ENCODE results near the gene CBX4. TPM values are rescaled to one million over a fixed set of nuclear protein-coding genes. Genes with fewer than 3 reads are reported as not detected.

CBX4 gene
- total RNA-seq, 2 donors from 2014 or later: 4.2 to 4.9 TPM

DNA sequence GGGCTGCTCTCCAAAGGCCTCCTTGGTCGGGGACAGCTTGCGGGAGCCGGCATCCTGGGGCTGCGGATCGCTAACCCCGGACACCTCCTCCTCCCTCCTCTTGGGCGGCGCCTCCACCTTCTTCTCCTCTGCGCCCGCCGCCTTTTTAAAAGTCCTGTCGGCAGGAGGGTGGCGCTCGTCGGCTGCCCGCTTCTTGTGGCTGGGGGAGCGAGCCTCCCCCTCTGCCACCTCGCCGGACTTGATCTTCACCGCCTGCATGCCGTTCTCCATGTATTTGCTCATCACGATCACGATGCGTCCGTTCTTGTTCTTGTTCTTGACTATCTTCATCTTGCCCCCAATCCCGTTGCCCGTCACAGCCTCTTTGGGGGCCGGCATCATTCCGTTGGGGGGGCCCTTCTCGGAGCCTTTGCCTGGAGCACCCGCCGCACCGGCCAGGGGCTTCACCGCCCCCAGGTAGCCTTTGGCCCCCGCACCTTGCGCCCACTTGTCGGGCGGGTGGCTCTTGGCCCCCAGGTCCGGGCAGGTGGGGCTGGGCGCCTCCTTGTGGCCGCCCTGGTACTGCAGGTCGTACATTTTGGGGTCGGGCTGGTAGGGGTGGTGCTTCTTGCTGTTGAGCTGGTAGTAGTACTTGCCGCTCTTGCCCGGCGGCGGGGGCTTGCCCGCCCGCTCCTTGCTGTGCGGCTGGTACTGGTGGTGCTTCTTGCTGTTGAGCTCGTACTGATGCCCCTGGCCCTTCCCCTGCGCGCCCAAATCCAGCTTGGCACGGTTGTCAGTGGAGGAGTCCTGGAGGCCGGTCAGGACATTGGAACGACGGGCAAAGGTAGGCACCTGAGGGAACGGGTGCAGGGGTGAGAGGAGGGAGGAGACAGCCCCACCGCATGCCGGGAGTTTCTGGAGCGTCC, 4.4 kb downstream of the CBX4 start:
- Histone ChIP-seq H3K4me3 (ENCODE audit: low read length) (no peak overlapping the region), H3K9me3 (ENCODE audit: control insufficient read depth, low read length) (no peaks in the 10 kb centered on the region), H3K9ac (ENCODE audit: extremely low read depth, low read length, poor library complexity, severe bottlenecking) (no peak overlapping the region), H3K27me3 (ENCODE audit: control insufficient read depth, insufficient read depth, low read length, poor library complexity, severe bottlenecking) (peaks cover 87% of the 10 kb centered on the region), H3K36me3 (ENCODE audit: control insufficient read depth, insufficient read depth, low read length) (no peaks in the 10 kb centered on the region), H3K4me1 (ENCODE audit: control insufficient read depth, insufficient read depth, low read length) (peaks cover 15% of the 10 kb centered on the region), H3K27ac (ENCODE audit: low read depth, low read length) (no peak overlapping the region)
- H3K4me3 Mint-ChIP-seq: peak overlapping the region; percentile 24
- H3K4me1 Mint-ChIP-seq: peaks cover 17% of the 10 kb centered on the region
- DNase-seq: peak; percentile 97
- peaks cover 88% of the 10 kb centered on the region for H3K27me3 Mint-ChIP-seq (ENCODE audit: insufficient read depth)
- peaks cover under 1% of the 10 kb centered on the region for H3K9me3 Mint-ChIP-seq
- H3K36me3 Mint-ChIP-seq (ENCODE audit: low read depth): no peaks in the 10 kb centered on the region
- 17 to 29% methylated on average over 20 to 61 of the region's 61 CpGs for WGBS, 2 experiments (ENCODE audit: insufficient coverage in 1 of 2, insufficient read length in 1 of 2)
- H3K27ac Mint-ChIP-seq: no peak overlapping the region
- TF ChIP-seq, protein P1, sequence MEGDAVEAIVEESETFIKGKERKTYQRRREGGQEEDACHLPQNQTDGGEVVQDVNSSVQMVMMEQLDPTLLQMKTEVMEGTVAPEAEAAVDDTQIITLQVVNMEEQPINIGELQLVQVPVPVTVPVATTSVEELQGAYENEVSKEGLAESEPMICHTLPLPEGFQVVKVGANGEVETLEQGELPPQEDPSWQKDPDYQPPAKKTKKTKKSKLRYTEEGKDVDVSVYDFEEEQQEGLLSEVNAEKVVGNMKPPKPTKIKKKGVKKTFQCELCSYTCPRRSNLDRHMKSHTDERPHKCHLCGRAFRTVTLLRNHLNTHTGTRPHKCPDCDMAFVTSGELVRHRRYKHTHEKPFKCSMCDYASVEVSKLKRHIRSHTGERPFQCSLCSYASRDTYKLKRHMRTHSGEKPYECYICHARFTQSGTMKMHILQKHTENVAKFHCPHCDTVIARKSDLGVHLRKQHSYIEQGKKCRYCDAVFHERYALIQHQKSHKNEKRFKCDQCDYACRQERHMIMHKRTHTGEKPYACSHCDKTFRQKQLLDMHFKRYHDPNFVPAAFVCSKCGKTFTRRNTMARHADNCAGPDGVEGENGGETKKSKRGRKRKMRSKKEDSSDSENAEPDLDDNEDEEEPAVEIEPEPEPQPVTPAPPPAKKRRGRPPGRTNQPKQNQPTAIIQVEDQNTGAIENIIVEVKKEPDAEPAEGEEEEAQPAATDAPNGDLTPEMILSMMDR (conservative IDR thresholded peaks at IDR 0.05): peak; percentile 95

GRCh38 chr17:79833744-79834564, 5.3 kb downstream of the CBX4 start:
- H3K4me1 ChIP-seq (ENCODE audit: control insufficient read depth, insufficient read depth, low read length): peaks cover 15% of the 10 kb centered on the region
- TF ChIP-seq, protein P1 (conservative IDR thresholded peaks at IDR 0.05): no peak
- no peak overlapping the region for H3K27ac Mint-ChIP-seq
- peaks cover 89% of the 10 kb centered on the region for H3K27me3 ChIP-seq (ENCODE audit: control insufficient read depth, insufficient read depth, low read length, poor library complexity, severe bottlenecking)
- no peak overlapping the region for H3K9ac ChIP-seq (ENCODE audit: extremely low read depth, low read length, poor library complexity, severe bottlenecking)
- no peak overlapping the region for H3K27ac ChIP-seq (ENCODE audit: low read depth, low read length)
- H3K4me3 ChIP-seq (ENCODE audit: low read length): no peak overlapping the region
- H3K36me3 ChIP-seq (ENCODE audit: control insufficient read depth, insufficient read depth, low read length): no peaks in the 10 kb centered on the region
- no peaks in the 10 kb centered on the region for H3K9me3 ChIP-seq (ENCODE audit: control insufficient read depth, low read length)
- peaks cover 25% of the 10 kb centered on the region for H3K4me1 Mint-ChIP-seq
- peak; percentile 87 for DNase-seq
- H3K4me3 Mint-ChIP-seq: no peak overlapping the region
- no peaks in the 10 kb centered on the region for H3K9me3 Mint-ChIP-seq
- no peaks in the 10 kb centered on the region for H3K36me3 Mint-ChIP-seq (ENCODE audit: low read depth)
- peaks cover 93% of the 10 kb centered on the region for H3K27me3 Mint-ChIP-seq (ENCODE audit: insufficient read depth)
- WGBS, 2 experiments (ENCODE audit: insufficient coverage in 1 of 2, insufficient read length in 1 of 2): 19 to 28% methylated on average over 25 to 78 of the region's 83 CpGs

DNA sequence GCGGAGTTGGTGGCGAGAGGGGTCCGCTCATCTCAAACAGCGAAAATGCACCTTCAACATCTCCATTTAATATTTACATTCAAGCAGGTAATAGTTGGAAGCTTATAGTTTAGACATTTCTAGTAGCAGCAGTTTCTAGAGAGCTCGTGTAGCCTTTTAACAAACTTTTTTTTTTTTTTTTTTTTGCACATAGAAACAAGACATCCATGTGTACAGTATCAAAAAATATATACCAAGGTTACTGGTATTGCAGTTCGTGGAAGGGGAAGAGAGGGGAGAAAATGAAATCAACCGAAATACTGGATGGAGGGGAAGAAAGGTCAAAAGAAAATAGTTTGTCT, 6.2 kb downstream of the CBX4 start:
- Histone ChIP-seq H3K9ac (ENCODE audit: extremely low read depth, low read length, poor library complexity, severe bottlenecking) (no peak overlapping the region), H3K4me3 (ENCODE audit: low read length) (no peak overlapping the region), H3K27me3 (ENCODE audit: control insufficient read depth, insufficient read depth, low read length, poor library complexity, severe bottlenecking) (peaks cover 87% of the 10 kb centered on the region), H3K36me3 (ENCODE audit: control insufficient read depth, insufficient read depth, low read length) (no peaks in the 10 kb centered on the region), H3K4me1 (ENCODE audit: control insufficient read depth, insufficient read depth, low read length) (peaks cover 15% of the 10 kb centered on the region), H3K9me3 (ENCODE audit: control insufficient read depth, low read length) (no peaks in the 10 kb centered on the region), H3K27ac (ENCODE audit: low read depth, low read length) (no peak overlapping the region)
- peaks cover 97% of the 10 kb centered on the region for H3K27me3 Mint-ChIP-seq (ENCODE audit: insufficient read depth)
- no peak for DNase-seq
- H3K4me3 Mint-ChIP-seq: peak overlapping the region; percentile 10
- peaks cover 26% of the 10 kb centered on the region for H3K4me1 Mint-ChIP-seq
- H3K9me3 Mint-ChIP-seq: no peaks in the 10 kb centered on the region
- no peaks in the 10 kb centered on the region for H3K36me3 Mint-ChIP-seq (ENCODE audit: low read depth)
- WGBS, 2 experiments (ENCODE audit: insufficient coverage in 1 of 2, insufficient read length in 1 of 2): 17 to 23% methylated on average over 1 to 6 of the region's 7 CpGs
- TF ChIP-seq, protein P1 (conservative IDR thresholded peaks at IDR 0.05): no peak
- H3K27ac Mint-ChIP-seq: no peak overlapping the region

All from endodermal cell (in vitro differentiated cells).